ENCODE data around the gene UXT. TPM values are rescaled to one million over a fixed set of nuclear protein-coding genes. Genes with fewer than 3 reads are reported as not detected.
A peak's percentile ranks its signal among the peaks of the same experiment; 100 is the strongest.

The UXT gene
- polyA plus RNA-seq, 3 donors: 134 to 213 (median 174) TPM

- H3K27ac ChIP-seq (ENCODE audit: low read depth in 1 of 2, low read length in 2 of 2): no peak overlapping the region
- no peaks in the 10 kb centered on the region for H3K36me3 ChIP-seq (replicated peaks in 1 of 2; ENCODE audit: control insufficient read depth in 1 of 2, insufficient read depth in 2 of 2, low read length in 2 of 2)
- Mint-ChIP-seq H3K9me3 (peaks cover 0 to 11% (median 5%) of the 10 kb centered on the region in 7 donors), H3K4me3 (no peak overlapping the region), H3K27me3 (ENCODE audit: low read depth in 3 of 3) (peaks cover 0 to 3% (median 2%) of the 10 kb centered on the region in 3 donors), H3K36me3 (no peaks in the 10 kb centered on the region), H3K27ac (no peak overlapping the region), H3K4me1 (no peaks in the 10 kb centered on the region)
- no peaks in the 10 kb centered on the region for H3K79me2 ChIP-seq (ENCODE audit: insufficient read depth, low read length)
- peaks cover 0 to 3% of the 10 kb centered on the region in 2 donors for H3K27me3 ChIP-seq (ENCODE audit: control insufficient read depth in 2 of 2, insufficient read depth in 2 of 2, low read length in 2 of 2)
- intact Hi-C loops (cut with micrococcal nuclease): no loop called here
- H4K20me1 ChIP-seq (ENCODE audit: insufficient read depth, low read length): no peaks in the 10 kb centered on the region
- no peak overlapping the region for H3K9ac ChIP-seq (ENCODE audit: insufficient read depth, low read length, poor library complexity, severe bottlenecking)
- peaks cover 0 to 9% of the 10 kb centered on the region in 2 donors for H3K9me3 ChIP-seq (replicated peaks in 1 of 2; ENCODE audit: control insufficient read depth in 1 of 2, insufficient read depth in 1 of 2, low read length in 2 of 2)
- no peaks in the 10 kb centered on the region for H3K4me1 ChIP-seq (ENCODE audit: control insufficient read depth in 1 of 2, insufficient read depth in 2 of 2, low read length in 2 of 2)
- DNase-seq: no peak
- no peak overlapping the region for H2AFZ ChIP-seq (ENCODE audit: insufficient read depth, low read depth, low read length, poor library complexity, severe bottlenecking)
- no CpG with 5 or more reads among the region's 1 CpG for WGBS (ENCODE audit: insufficient coverage)
- no peak for TF ChIP-seq CTCF (IDR thresholded peaks at IDR 0.05)
- H3K4me2 ChIP-seq (replicated peaks; ENCODE audit: extremely low read depth, low read length, poor library complexity, severe bottlenecking): no peak overlapping the region
- no peak overlapping the region for H3K4me3 ChIP-seq (replicated peaks in 1 of 3; ENCODE audit: low read depth in 2 of 3, low read length in 3 of 3)
Measured at GRCh38 chrX:47697181-47697580, 38.2 kb upstream of the UXT start.

- peak in 2 of 3 donors; percentile 1 to 5 for DNase-seq
- H3K79me2 ChIP-seq (ENCODE audit: insufficient read depth, low read length): no peaks in the 10 kb centered on the region
Measured at GRCh38 chrX:47690175-47690574, 31.2 kb upstream of the UXT start.

More at GRCh38 chrX:47690175-47690574, 31.2 kb upstream of the UXT start:
- no peaks in the 10 kb centered on the region for H3K27me3 ChIP-seq (ENCODE audit: control insufficient read depth in 2 of 2, insufficient read depth in 2 of 2, low read length in 2 of 2)
- WGBS (ENCODE audit: insufficient coverage): 60% methylated on average over 1 of the region's 2 CpGs
- Mint-ChIP-seq H3K27me3 (ENCODE audit: low read depth in 3 of 3) (peaks cover 0 to 7% (median 4%) of the 10 kb centered on the region in 3 donors), H3K36me3 (no peaks in the 10 kb centered on the region), H3K9me3 (peaks cover 0 to under 1% (median 0%) of the 10 kb centered on the region in 7 donors), H3K4me1 (peaks cover 2% of the 10 kb centered on the region), H3K4me3 (no peak overlapping the region), H3K27ac (no peak overlapping the region)
- no peak overlapping the region for H2AFZ ChIP-seq (ENCODE audit: insufficient read depth, low read depth, low read length, poor library complexity, severe bottlenecking)
- no peak for TF ChIP-seq CTCF (IDR thresholded peaks at IDR 0.05)
- no peak overlapping the region for H3K4me2 ChIP-seq (replicated peaks; ENCODE audit: extremely low read depth, low read length, poor library complexity, severe bottlenecking)
- no peaks in the 10 kb centered on the region for H3K4me1 ChIP-seq (ENCODE audit: control insufficient read depth in 1 of 2, insufficient read depth in 2 of 2, low read length in 2 of 2)
- no peak overlapping the region for H3K27ac ChIP-seq (ENCODE audit: low read depth in 1 of 2, low read length in 2 of 2)
- intact Hi-C loops (cut with micrococcal nuclease): no loop called here
- no peaks in the 10 kb centered on the region for H3K36me3 ChIP-seq (replicated peaks in 1 of 2; ENCODE audit: control insufficient read depth in 1 of 2, insufficient read depth in 2 of 2, low read length in 2 of 2)
- no peaks in the 10 kb centered on the region for H4K20me1 ChIP-seq (ENCODE audit: insufficient read depth, low read length)
- H3K4me3 ChIP-seq (replicated peaks in 1 of 3; ENCODE audit: low read depth in 2 of 3, low read length in 3 of 3): no peak overlapping the region
- H3K9me3 ChIP-seq (replicated peaks in 1 of 2; ENCODE audit: control insufficient read depth in 1 of 2, insufficient read depth in 1 of 2, low read length in 2 of 2): no peaks in the 10 kb centered on the region
- H3K9ac ChIP-seq (ENCODE audit: insufficient read depth, low read length, poor library complexity, severe bottlenecking): no peak overlapping the region

All from CD14-positive monocyte (primary cell).